ENCODE results near the gene NOX4.

Gene NOX4

DNA sequence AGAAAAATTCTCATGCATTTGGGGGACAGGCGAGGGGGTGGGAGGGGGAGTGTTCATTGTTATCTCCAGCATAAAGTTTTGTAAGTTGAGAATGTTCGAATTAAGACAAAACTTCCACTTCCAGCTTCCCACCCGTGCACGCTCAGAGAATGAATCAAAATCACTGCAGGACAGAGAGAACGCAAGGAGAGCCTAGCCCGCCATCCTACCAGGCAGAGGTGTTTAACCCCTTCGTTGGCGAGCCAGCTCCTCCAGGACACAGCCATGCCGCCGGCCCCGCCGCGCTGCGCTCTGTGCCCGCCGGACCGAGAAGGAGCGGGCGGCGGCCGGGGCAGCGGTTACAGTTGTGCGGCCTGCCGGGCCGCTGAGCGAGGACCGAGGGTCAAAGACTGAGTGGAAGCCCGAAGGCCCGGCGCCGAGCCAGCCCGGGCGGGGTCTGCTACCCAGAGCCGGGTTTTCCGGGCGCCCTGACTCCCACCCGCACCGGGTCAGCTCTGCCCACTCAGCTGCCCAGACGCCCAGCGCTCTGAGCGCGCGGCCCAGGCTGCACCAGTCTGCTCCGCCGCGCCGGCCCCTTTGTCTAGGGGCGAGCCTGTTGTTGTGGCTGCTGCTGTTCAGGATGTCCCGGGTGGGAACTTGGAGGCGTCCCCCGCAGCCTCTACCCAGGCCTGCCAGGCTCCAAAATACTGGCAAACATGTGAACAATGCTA lies at the start of gene NOX4:
TSS of gene NOX4 (minus strand) at position 395 of the 710 bp plus-strand sequence. CDS start at position 266, 129 bp downstream.
- no peak for DNase-seq (ENCODE audit: low read depth in 2 of 2)

DNA sequence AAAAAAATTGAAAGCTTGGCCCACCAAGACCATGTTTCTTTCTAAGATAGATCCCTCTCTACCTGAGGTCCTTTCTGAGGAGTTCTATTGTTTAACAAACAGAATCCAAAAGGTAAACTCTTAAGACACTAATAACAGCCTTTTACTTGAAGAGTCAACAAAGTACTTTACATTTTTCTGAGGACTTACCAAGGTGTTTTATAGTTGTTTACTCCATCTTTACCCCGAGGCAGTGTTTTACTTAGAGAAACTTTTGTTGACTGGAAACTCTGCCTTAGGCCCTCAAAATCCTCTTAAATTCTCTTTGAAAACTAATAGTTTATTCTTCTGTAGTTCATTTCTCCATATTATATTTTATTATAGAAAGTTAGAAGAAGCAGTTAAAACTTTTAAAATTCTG lies 49.7 kb upstream of the NOX4 start:
- DNase-seq (ENCODE audit: low read depth in 2 of 2), result no peak

DNA sequence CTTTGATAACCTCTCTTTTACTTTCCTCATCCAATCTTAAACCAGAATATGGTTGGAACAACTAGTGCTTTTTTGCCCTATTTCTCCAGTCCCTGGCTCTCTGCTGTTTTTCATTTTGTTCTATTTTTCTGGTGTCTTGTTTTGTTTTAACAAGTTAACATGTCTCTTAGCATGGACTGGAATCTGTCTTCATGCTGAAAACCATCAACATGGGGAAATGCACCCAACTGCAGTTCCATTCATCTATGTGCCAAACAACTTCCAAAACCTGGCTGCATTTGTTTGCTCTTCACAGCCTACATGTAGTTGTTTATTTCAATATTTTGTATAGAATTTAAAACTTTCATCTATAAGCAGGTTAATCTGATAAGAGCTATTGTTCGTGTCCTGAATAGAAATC lies 46.8 kb upstream of the NOX4 start:
- no peak for DNase-seq (ENCODE audit: low read depth in 2 of 2)

DNA sequence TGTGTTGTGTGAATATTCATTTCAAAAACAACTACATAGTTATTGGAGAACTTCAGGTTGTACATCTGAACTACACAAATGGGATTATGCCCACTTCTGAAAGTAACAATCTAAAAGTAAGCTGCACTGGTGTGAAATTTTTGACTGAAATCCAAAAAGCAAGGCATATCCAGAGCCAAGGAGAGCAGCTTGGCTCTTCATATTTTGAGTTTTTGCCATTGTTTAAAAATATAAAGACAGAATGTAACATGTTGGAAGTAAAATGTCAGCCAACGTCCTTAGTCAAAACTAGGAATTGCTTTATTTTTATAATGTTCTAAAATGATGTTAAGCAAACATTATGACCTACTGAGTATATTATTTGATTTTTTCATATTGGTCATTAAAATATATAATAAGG lies 45.8 kb upstream of the NOX4 start:
- DNase-seq (ENCODE audit: low read depth in 2 of 2), result no peak

DNA sequence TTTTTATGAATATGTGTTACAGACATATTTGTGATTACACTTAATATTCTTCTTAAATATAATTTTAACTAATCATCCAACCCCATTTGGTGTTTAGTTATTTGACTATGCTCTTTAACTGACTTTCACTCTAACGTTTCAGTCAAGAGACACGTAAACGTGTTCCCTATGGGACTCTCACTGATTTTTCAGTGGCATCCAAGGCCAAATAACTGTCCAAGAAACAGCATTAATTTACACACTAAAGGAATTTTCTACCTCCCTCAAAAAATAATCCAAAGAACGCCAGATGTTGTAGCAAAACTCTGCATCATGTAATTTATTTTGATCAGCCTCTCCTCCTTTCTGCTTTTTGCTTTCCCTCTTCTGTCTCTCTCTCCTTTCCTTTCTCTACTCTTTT lies 44.0 kb upstream of the NOX4 start:
- DNase-seq (ENCODE audit: low read depth in 2 of 2), result no peak

DNA sequence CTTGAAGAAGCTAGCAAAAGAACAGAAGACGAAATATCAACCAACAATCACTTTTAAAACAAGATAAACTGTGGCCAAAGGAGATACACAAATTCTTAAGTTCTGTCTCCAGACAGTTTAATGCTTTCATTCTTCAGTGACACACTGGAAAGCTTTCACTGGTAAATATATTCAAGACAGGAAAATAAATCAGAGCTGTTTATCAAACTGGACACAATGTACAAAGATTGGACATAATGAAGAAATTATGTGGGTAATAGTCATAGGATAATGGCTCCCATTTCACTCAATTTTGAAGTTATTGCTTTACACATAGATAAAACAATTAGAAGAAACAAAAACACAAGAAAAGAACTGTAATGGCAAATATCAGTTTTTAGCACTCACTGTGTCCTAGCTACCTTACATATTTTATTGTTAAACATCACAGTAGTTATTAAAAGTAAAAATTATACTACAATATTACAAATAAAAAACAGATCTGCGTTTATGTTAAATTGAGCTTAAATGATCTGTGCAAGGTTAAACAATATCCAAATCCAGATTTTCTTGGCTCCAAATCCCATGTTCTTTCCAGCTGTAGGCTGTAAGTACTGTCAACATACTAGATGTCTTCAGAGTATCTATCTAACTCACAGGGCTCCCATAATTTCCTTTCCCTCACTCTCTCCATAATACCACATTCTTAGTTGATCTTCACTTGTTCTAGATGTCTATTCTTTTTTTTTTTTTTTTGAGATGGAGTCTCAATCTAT lies 38.6 kb upstream of the NOX4 start:
- DNase-seq (ENCODE audit: low read depth in 2 of 2), result no peak

DNA sequence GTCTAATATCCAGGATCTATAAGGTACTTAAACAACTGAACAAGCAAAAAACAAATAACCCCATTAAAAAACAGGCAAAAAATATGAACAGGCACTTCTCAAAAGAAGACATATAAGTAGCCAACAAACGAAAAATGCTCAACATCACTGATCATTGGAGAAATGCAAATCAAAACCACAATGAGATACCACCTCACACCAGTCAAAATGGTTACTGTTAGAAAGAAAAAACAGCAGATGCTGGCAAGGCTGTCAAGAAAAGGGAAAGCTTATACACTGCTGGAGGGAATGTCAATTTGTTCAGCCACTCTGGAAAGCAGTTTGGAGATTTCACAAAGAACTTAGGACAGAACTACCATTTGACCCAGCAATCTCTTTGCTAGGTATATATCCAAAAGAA lies 30.6 kb upstream of the NOX4 start:
- DNase-seq (ENCODE audit: low read depth in 2 of 2), result no peak

DNA sequence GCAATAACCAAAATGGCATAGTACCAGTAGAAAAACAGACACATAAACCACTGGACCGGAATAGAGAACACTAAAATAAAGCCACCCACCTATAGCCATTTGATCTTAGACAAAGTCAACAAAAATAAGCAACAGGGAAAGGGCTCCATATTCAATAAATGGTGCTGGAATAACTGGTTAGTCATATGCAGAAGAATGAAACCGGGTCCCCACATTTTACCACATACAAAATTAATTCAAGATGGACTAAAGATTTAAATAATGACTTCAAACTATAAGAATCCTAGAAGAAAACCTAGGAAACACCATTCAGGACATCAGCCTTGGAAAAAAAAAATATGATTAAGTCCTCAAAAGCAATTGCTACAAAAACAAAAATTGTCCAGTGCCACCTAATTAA lies 30.1 kb upstream of the NOX4 start:
- DNase-seq (ENCODE audit: low read depth in 2 of 2), result no peak

DNA sequence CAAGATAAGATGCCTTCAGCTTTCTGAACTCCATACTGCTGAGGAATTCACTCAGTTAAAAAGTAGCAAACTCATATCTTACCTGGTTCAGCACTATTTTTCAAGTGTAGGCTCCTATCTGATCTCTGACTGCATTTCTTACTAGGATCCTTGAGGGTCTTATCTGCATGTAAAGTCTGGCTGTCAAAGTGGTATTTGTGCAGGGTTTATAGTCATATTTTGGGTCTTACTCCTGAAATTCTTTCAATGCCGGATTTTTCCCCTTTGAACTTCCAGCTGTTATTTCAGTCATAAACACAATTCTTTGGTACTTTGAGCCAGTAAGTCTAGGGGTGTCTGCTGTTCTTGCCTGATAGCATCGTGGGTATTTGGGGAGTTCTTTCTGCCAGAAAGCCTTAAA lies 25.3 kb upstream of the NOX4 start:
- no peak for DNase-seq (ENCODE audit: low read depth in 2 of 2)

DNA sequence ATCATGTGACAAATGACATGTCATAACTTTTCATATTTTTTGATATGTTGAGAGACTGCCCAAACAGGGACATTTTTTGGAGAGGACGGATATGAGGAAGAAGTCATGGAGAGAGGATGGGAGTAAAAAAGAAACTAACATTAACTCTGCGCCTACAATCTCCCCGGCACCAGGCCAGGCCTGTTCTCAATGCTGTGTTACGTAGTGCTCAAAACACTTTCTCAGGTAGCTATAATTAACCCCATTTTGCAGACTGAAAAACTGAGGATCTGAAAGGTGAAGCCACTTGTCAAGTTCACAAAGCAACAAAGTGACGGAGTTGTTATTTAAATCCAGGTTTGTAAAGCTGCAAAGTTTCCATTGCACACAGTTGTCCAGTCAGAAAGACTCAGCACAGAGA lies 17.4 kb upstream of the NOX4 start:
- no peak for DNase-seq (ENCODE audit: low read depth in 2 of 2)

DNA sequence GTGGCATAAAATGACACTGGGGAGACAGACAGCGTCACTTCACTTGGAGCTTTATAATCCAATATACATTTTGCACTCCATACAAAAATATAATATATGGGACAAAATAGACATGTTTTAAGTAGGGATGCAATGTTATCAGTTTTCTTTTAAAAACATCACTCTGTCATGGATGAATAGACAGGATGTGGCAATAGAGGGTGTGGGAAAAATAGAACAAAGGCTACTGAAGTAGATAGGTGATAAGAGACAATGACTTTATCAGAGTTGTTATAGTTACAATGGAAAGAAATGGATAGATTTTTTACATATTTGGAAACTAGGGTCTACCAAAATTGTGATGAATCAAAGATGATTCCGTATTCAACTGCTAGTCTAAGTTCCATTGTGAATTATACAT lies 13.1 kb upstream of the NOX4 start:
- DNase-seq (ENCODE audit: low read depth in 2 of 2), result no peak

DNA sequence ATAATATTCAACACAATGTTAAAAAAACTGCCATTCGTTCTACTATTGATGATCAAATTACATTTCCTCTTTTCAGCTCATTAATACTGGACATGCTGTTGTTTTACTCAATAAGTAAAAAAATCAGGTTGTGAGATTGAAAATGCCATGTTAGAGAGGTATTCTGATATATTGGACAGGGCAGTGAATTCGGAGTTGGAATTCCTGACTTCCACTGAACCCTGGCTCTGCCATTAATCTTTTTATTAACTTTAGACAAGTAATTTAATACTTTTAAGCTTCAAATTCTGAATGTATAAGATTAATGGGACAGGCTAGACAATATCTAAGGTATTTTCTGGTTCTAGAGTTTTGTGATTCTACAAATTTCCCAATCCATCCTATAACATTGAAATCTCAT lies 12.2 kb upstream of the NOX4 start:
- no peak for DNase-seq (ENCODE audit: low read depth in 2 of 2)

DNA sequence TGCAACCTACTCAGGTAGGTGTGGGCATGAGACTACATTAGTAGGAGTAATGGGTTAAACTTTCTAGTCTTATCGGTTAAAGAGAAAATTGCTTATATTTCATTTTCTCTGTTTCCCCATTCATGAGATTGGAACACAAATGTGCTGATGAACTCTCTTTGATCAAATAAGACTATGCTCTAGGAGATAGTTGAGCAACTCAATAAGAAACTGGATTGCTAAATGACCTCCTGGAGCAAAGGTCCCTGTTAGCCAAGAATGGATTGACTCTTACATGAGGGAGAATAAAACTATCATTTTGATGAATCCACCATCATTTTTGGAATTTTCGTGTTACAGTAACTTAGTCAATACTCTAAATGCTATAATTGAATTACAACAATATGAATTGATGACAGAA lies 11.1 kb upstream of the NOX4 start:
- no peak for DNase-seq (ENCODE audit: low read depth in 2 of 2)

DNA sequence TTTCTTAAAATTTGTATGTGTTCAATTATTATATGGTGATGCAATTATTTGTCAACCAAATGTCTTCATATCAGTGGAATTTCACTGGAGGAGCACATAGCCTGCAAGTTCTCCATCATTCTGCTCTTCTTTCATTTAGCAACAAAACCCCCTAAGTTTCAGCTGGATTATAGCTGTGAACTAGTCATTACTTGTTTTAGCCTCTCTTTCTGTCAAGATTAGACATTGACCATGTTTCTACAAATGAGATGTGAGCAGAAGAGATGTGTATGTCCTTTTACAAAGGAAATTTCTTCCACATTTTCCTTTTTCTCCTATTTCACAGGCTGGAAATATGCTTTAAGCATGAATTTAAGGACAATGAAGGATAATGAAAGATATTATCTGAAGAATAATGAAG lies 9.2 kb upstream of the NOX4 start:
- no peak for DNase-seq (ENCODE audit: low read depth in 2 of 2)

DNA sequence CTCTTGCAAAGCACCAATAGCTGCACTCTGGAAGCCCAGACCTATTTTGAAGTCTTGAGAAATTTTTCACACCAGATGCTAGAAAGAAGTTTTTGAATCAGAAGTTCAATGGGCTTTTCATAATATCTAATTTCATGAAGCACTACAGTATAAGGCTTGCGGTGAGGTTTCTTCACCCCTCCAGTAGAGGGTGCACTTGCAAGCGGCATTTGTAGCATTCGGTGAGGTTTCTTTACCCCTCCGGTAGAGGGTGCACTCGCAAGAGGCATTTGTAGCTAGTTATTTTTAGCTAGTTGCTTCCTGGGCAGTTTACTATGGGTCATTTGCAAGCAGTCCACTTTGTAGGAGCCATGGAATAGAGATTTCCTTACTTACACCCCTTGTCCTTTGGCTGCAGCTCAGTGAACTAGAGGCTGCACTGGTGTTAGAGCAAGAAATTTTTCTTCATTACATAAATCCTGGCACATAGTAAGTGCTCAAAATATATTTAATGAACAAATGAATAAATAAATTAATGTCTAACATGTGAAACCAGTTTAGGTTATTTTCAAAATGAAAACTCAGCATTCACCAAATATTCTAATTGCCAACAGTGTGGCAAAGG lies 7.8 kb upstream of the NOX4 start:
- DNase-seq (ENCODE audit: low read depth in 2 of 2), result no peak

DNA sequence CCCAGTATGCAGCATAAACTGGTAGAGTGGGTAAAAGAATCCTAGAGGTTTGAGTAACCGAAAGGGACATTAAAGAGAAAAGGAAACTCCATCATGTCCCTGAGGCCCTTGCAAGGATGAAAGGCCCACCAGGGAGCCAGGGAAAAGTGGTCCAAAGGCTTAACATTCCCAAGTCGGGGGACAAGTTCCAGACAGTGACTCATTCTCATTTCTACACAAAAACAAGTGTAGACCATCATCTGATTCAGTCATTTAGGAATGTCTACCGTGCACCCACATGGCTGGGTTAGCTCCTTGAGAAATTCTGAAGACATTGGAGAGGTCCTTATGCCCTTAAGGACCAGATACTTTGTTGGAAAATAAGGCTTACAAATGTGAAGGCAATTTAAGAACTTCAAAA lies 4.8 kb upstream of the NOX4 start:
- DNase-seq (ENCODE audit: low read depth in 2 of 2), result no peak

DNA sequence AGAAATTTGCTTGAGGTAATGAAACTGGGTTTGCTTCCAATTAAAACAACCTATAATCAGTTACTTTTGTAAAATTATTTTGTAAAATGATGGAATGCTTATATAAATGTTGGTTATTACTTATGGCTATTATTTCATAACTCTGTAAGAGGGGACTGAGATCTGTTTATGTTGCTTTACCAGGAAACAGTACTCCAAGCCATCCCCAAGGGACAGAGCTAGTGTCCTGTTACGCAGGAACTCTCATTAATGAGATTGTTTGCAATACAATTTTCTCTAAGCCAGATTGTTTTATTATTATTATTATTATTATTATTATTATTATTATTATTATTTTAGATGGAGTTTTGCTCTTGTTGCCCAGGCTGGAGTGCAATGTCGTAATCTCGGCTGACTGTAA lies 2.3 kb upstream of the NOX4 start:
- DNase-seq (ENCODE audit: low read depth in 2 of 2), result no peak

DNA sequence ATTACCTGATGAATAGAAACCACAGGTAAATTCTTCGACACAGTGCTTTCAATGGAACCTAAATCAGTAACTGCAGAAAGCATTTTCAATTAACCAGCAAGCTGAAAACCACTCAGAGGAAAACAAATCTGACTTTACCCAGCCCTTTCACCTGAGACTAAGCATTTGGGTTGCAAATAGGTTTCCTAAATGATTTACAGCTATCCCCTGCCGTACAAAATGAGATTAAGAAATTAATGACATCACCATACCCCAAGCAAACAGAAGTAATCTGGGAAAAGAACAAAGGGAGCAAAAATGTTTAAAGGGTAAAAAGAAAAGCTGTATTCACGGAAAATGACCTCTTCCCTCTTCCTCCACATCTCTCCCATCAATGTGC lies 584 bp downstream of the NOX4 start:
- no peak for DNase-seq (ENCODE audit: low read depth in 2 of 2)

DNA sequence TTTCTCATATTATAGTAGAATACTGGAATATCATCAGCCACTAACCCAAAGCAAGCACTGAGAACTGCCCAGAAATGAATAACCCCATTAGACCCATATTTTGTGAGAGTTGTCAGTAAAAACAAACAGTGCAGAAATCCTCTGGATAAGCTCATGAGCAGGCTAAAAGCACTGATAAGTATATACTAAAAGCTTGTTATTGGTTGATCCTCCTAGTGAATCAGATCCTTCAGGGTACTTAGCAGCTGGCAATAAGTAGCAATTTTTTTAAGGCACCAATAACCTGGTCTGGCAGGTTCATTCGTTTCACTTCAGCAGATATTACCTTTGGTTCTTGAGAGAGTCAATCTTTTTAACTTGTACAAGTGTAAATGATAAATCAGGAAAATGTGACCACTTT lies 1.2 kb downstream of the NOX4 start:
- DNase-seq (ENCODE audit: low read depth in 2 of 2), result no peak

DNA sequence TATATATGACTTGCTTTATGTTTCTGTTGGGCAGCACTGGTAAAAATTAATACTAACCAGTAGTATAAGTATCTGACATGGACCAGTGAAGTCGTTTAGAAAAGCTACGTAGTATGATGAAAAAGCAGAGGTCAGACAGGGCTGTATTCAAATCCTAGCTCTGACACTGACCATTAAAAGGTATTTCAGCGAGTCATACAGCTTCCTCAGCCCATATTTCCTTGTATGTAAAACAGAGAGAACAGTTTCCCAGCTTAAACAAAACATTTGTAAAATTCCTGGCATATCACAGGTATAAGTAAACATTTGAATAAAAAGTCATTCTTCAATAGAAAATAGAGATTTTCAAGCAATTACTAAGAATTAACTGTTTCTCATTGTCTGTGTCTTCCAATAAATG lies 4.2 kb downstream of the NOX4 start:
- no peak for DNase-seq (ENCODE audit: low read depth in 2 of 2)

DNA sequence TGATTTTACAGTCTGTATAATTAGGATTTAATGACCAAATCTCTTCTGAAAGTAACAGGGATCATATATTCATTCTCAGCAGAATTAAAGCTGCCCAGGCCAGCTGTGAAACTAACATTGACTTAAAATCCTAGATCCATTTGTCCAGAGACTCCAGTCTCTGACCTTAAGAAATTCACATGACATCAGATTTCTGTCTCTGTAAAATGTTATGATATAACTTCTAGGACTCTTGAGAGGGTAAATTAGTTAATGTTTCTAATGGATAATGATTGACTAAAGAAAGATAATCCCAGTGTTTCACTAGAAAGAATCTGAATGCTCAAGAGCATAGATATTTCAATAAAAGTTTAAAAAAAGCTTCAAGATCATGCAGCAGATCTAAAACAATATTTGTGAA lies 6.3 kb downstream of the NOX4 start:
- DNase-seq (ENCODE audit: low read depth in 2 of 2), result no peak

DNA sequence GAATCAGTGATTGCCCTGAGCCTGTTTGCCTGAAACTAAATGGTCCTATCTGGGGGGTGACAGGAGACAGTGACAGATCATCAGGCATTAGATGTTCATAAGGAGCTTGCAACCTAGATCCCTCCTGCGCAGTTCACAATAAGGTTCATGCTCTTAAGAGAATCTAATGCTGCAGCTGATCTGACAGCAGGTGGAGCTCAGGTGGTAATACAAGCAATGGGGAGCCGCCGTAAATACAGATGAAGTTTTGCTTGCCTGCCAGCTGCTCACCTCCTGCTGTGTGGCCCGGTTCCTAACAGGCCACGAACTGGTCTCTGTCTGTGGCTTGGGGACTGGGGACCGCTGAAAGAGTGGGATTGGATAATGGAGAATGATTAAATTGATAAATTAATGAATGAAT lies 14.0 kb downstream of the NOX4 start:
- DNase-seq (ENCODE audit: low read depth in 2 of 2), result no peak

DNA sequence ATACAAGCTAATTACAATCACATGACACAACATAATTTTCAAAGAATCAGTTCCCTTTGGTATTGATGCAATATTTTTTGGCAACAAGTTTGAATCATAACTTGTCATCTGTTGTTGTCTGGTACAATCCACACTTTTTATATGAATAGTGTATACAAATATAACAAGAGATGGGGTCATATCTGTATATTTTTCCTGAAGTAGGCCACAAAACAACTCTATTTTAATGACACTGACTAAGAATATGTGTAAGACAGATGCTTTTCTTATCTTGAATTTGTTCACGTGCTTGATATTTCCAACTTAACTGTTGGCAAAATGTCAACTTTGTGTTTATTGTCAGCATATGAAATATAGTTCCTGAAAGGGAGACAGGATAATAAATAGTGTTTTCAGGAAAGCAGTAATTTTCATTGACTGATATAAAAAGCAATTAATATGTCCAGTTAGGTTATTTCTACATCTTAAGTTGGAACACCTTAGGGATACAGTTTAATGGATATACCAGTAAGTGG lies 27.9 kb downstream of the NOX4 start:
- DNase-seq (ENCODE audit: low read depth in 2 of 2), result no peak
